SU-DHL-6 (cell line): Measurements from ENCODE around the gene TMEM92.

Source experiments
- H2AFZ ChIP-seq: fragments of 200-600 bp; sonication (generic); 2 replicates; pipeline ENCODE4 v1.6.1; 2014; ENCODE audit warnings: low read depth, mild to moderate bottlenecking, moderate library complexity, mixed read lengths, antibody characterized with exemption, low read length; ENCODE audit not compliant: severe bottlenecking
- H3F3A ChIP-seq: fragments of 200-600 bp; shearing (Covaris generic); 2 replicates; pipeline ENCODE4 v1.6.0; 2016; ENCODE audit warnings: antibody characterized with exemption, mild to moderate bottlenecking; ENCODE audit not compliant: insufficient read depth
- H3K27ac ChIP-seq: fragments of 200-600 bp; sonication (generic); 2 replicates; pipeline ENCODE4 v1.5.1; 2016; ENCODE audit warnings: low read depth, mild to moderate bottlenecking, low read length, moderate library complexity, mixed read lengths
- H3K27me3 ChIP-seq: fragments of 200-600 bp; sonication (generic), shearing (Covaris generic); 2 replicates; pipeline ENCODE4 v1.6.0; 2014; ENCODE audit warnings: mild to moderate bottlenecking, low read length
- H3K36me3 ChIP-seq: fragments of 200-600 bp; sonication (generic); 2 replicates; pipeline ENCODE4 v1.6.1; 2014; ENCODE audit warnings: mild to moderate bottlenecking, low read length, mixed read lengths
- H3K4me2 ChIP-seq: fragments of 300-600, 200-600 bp; shearing (Covaris generic), sonication (generic); 2 replicates; pipeline ENCODE4 v1.6.0; 2014; ENCODE audit warnings: low read length, low read depth, mild to moderate bottlenecking; ENCODE audit not compliant: poor library complexity, severe bottlenecking
- H3K4me3 ChIP-seq: fragments of 200-600 bp; sonication (generic); 2 replicates; pipeline ENCODE4 v1.5.1; 2014; ENCODE audit warnings: antibody characterized with exemption, low read length, mild to moderate bottlenecking, mixed read lengths; ENCODE audit not compliant: insufficient read depth, poor library complexity, severe bottlenecking
- H3K79me2 ChIP-seq: fragments of 200-600 bp; sonication (generic); 2 replicates; pipeline ENCODE4 v1.6.1; 2014; ENCODE audit warnings: mild to moderate bottlenecking, low read length, moderate library complexity; ENCODE audit not compliant: insufficient read depth
- H3K9ac ChIP-seq: fragments of 200-600 bp; sonication (generic); 2 replicates; pipeline ENCODE4 v1.7.0; 2014; ENCODE audit warnings: mild to moderate bottlenecking, low read length
- H3K9me2 ChIP-seq: fragments of 200-600 bp; sonication (generic); replicated peaks from 2 replicates; pipeline ENCODE4 v1.6.1; 2014; ENCODE audit warnings: low read length; ENCODE audit not compliant: insufficient read depth
- H3K9me3 ChIP-seq: fragments of 200-600 bp; sonication (generic); 2 replicates; pipeline ENCODE4 v1.6.1; 2014; ENCODE audit warnings: low read length, mixed read lengths; ENCODE audit not compliant: insufficient read depth
- H4K20me1 ChIP-seq: fragments of 200-600 bp; sonication (generic); 2 replicates; pipeline ENCODE4 v1.6.1; 2014; ENCODE audit warnings: low read depth, mild to moderate bottlenecking, antibody characterized with exemption, low read length, moderate library complexity, mixed read lengths
- EZH2phosphoT487 ChIP-seq: fragments of 200-600 bp; sonication (generic), shearing (Covaris generic); conservative IDR thresholded peaks from 2 replicates; pipeline ENCODE4 v1.6.1; 2018; ENCODE audit warnings: mild to moderate bottlenecking, antibody characterized with exemption, low read length, moderate library complexity, mixed read lengths
- TF ChIP-seq, protein P1 (sequence below): fragments of 200-600 bp; sonication (generic); IDR thresholded peaks from one replicate; pipeline ENCODE4 v1.5.1; 2017; ENCODE audit warnings: antibody characterized with exemption, mild to moderate bottlenecking, low read length, moderate library complexity; ENCODE audit not compliant: insufficient read depth, poor library complexity, severe bottlenecking

The TMEM92 gene

GRCh38 chr17:50262001-50262794 is 12.1 kb upstream of the TMEM92 start:
- Histone ChIP-seq H4K20me1 (no peaks in the 10 kb centered on the region), H3K4me2 (no peak overlapping the region), H3K9me2 (no peaks in the 10 kb centered on the region), H3K27ac (no peak overlapping the region), H3K27me3 (no peaks in the 10 kb centered on the region), H3K79me2 (no peaks in the 10 kb centered on the region), H3K9ac (no peak overlapping the region), H3F3A (no peaks in the 10 kb centered on the region), H3K4me3 (no peak overlapping the region), H3K9me3 (no peaks in the 10 kb centered on the region), H2AFZ (no peak overlapping the region), H3K36me3 (no peaks in the 10 kb centered on the region)
- no peak for TF ChIP-seq EZH2phosphoT487
- TF ChIP-seq, protein P1, sequence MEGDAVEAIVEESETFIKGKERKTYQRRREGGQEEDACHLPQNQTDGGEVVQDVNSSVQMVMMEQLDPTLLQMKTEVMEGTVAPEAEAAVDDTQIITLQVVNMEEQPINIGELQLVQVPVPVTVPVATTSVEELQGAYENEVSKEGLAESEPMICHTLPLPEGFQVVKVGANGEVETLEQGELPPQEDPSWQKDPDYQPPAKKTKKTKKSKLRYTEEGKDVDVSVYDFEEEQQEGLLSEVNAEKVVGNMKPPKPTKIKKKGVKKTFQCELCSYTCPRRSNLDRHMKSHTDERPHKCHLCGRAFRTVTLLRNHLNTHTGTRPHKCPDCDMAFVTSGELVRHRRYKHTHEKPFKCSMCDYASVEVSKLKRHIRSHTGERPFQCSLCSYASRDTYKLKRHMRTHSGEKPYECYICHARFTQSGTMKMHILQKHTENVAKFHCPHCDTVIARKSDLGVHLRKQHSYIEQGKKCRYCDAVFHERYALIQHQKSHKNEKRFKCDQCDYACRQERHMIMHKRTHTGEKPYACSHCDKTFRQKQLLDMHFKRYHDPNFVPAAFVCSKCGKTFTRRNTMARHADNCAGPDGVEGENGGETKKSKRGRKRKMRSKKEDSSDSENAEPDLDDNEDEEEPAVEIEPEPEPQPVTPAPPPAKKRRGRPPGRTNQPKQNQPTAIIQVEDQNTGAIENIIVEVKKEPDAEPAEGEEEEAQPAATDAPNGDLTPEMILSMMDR = no peak

- TF ChIP-seq, protein P1 = no peak
- TF ChIP-seq EZH2phosphoT487 = no peak
- no peaks in the 10 kb centered on the region for H4K20me1 ChIP-seq
- H3F3A ChIP-seq = no peaks in the 10 kb centered on the region
- no peaks in the 10 kb centered on the region for H3K79me2 ChIP-seq
- H3K4me3 ChIP-seq = no peak overlapping the region
- H3K9ac ChIP-seq = no peak overlapping the region
- no peak overlapping the region for H3K4me2 ChIP-seq
- no peaks in the 10 kb centered on the region for H3K27me3 ChIP-seq
- no peak overlapping the region for H2AFZ ChIP-seq
- H3K36me3 ChIP-seq = no peaks in the 10 kb centered on the region
- no peaks in the 10 kb centered on the region for H3K9me3 ChIP-seq
- H3K27ac ChIP-seq = no peak overlapping the region
- H3K9me2 ChIP-seq = no peaks in the 10 kb centered on the region
These were observed 10.7 kb upstream of the TMEM92 start for GRCh38 chr17:50263331-50264262.

GRCh38 chr17:50264263-50265113 is 9.8 kb upstream of the TMEM92 start:
- no peaks in the 10 kb centered on the region for H3K36me3 ChIP-seq
- no peak overlapping the region for H3K4me2 ChIP-seq
- TF ChIP-seq EZH2phosphoT487 = no peak
- TF ChIP-seq, protein P1 = no peak
- H3K9me2 ChIP-seq = no peaks in the 10 kb centered on the region
- H3F3A ChIP-seq = no peaks in the 10 kb centered on the region
- no peak overlapping the region for H3K4me3 ChIP-seq
- no peaks in the 10 kb centered on the region for H3K27me3 ChIP-seq
- H3K9me3 ChIP-seq = no peaks in the 10 kb centered on the region
- H4K20me1 ChIP-seq = no peaks in the 10 kb centered on the region
- H3K27ac ChIP-seq = no peak overlapping the region
- no peak overlapping the region for H3K9ac ChIP-seq
- H3K79me2 ChIP-seq = no peaks in the 10 kb centered on the region
- H2AFZ ChIP-seq = no peak overlapping the region
